H54 (cell line): Measurements from ENCODE around the gene LZTR1.

Experiments
- DNase-seq: peaks from one replicate; pipeline ENCODE4 v3.0.0; 2011; ENCODE audit warnings: low spot score, mixed read lengths; ENCODE audit not compliant: insufficient read length
- FAIRE-seq: peaks from 3 replicates; lab custom pipeline; 2011; peaks lifted over from hg19 to GRCh38; lab: Jason Lieb, UNC
- POLR2A ChIP-seq: IDR thresholded peaks from 2 replicates; pipeline ENCODE4 v1.6.1; 2011; ENCODE audit warnings: low read depth, mild to moderate bottlenecking, low read length

LZTR1 gene

GRCh38 chr22:20989323-20990138, 7.4 kb downstream of the LZTR1 start:
- DNase-seq (no peak), FAIRE-seq (no peak)
- TF ChIP-seq POLR2A = no peak

GRCh38 chr22:20990184-20991180, 8.4 kb downstream of the LZTR1 start:
- DNase-seq (no peak), FAIRE-seq (no peak)
- TF ChIP-seq POLR2A = no peak

GRCh38 chr22:20991252-20992055, 9.4 kb downstream of the LZTR1 start:
- DNase-seq (no peak), FAIRE-seq (no peak)
- TF ChIP-seq POLR2A = no peak

GRCh38 chr22:20992056-20992442, 10.0 kb downstream of the LZTR1 start:
- FAIRE-seq (no peak), DNase-seq (no peak)
- no peak for TF ChIP-seq POLR2A

GRCh38 chr22:20992456-20993303, 10.6 kb downstream of the LZTR1 start:
- no peak for FAIRE-seq
- DNase-seq = no peak
- no peak for TF ChIP-seq POLR2A

GRCh38 chr22:20993304-20994127, 11.4 kb downstream of the LZTR1 start:
- DNase-seq (no peak), FAIRE-seq (no peak)
- TF ChIP-seq POLR2A = no peak

- no peak for TF ChIP-seq POLR2A
- FAIRE-seq = no peak
- no peak for DNase-seq
These were observed 12.2 kb downstream of the LZTR1 start for GRCh38 chr22:20994128-20994901.

- FAIRE-seq (no peak), DNase-seq (no peak)
- no peak for TF ChIP-seq POLR2A
These were observed 12.8 kb downstream of the LZTR1 start for GRCh38 chr22:20994902-20995241.

- FAIRE-seq = no peak
- no peak for DNase-seq
- TF ChIP-seq POLR2A = no peak
These were observed 13.4 kb downstream of the LZTR1 start for GRCh38 chr22:20995329-20996030.

- no peak for TF ChIP-seq POLR2A
- FAIRE-seq (no peak), DNase-seq (no peak)
These were observed 13.9 kb downstream of the LZTR1 start for GRCh38 chr22:20996031-20996410.
